PFSK-1 (cell line): ENCODE measurements around the gene RPS29.
A peak's percentile ranks its signal among the peaks of the same experiment; 100 is the strongest.

Experiments used
- FOXP2 ChIP-seq: optimal IDR thresholded peaks from 2 replicates; pipeline ENCODE3; 2011; ENCODE audit warnings: borderline replicate concordance, control low read depth, inconsistent platforms; ENCODE audit not compliant: insufficient read depth; ENCODE audit errors: extremely low read length, extremely low read depth
- POLR2AphosphoS5 ChIP-seq: IDR thresholded peaks from 2 replicates; pipeline ENCODE4 v1.6.1; 2012; ENCODE audit warnings: low read depth, mild to moderate bottlenecking, control low read depth, low read length, moderate library complexity
- SIN3A ChIP-seq: IDR thresholded peaks from 2 replicates; pipeline ENCODE4 v1.6.1; 2012; ENCODE audit warnings: mild to moderate bottlenecking, low read length, moderate library complexity, borderline replicate concordance; ENCODE audit not compliant: insufficient read depth
- TAF1 ChIP-seq: IDR thresholded peaks from 2 replicates; pipeline ENCODE4 v1.6.1; 2012; ENCODE audit warnings: low read length, control low read depth, borderline replicate concordance; ENCODE audit not compliant: insufficient read depth
- TF ChIP-seq, protein P1 (sequence below), 2 experiments: IDR thresholded peaks; 2 replicates each; pipeline versions ENCODE4 v1.6.1 to v1.8.0; 2011 to 2012; ENCODE audit warnings: low read depth in 2 of 2, low read length in 2 of 2, control low read depth in 1 of 2, inconsistent platforms in 1 of 2, mild to moderate bottlenecking in 1 of 2, moderate library complexity in 1 of 2; ENCODE audit not compliant: insufficient read depth in 1 of 2

Gene RPS29

DNA sequence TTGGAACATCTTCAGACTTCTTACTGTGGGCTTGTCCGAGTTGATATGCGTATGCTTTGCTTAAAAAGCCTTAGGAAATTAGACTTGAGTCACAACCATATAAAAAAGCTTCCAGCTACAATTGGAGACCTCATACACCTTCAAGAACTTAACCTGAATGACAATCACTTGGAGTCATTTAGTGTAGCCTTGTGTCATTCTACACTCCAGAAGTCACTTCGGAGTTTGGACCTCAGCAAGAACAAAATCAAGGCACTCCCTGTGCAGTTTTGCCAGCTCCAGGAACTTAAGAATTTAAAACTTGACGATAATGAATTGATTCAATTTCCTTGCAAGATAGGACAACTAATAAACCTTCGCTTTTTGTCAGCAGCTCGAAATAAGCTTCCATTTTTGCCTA is 21.4 kb upstream of the RPS29 start:
- TF ChIP-seq, protein P1, sequence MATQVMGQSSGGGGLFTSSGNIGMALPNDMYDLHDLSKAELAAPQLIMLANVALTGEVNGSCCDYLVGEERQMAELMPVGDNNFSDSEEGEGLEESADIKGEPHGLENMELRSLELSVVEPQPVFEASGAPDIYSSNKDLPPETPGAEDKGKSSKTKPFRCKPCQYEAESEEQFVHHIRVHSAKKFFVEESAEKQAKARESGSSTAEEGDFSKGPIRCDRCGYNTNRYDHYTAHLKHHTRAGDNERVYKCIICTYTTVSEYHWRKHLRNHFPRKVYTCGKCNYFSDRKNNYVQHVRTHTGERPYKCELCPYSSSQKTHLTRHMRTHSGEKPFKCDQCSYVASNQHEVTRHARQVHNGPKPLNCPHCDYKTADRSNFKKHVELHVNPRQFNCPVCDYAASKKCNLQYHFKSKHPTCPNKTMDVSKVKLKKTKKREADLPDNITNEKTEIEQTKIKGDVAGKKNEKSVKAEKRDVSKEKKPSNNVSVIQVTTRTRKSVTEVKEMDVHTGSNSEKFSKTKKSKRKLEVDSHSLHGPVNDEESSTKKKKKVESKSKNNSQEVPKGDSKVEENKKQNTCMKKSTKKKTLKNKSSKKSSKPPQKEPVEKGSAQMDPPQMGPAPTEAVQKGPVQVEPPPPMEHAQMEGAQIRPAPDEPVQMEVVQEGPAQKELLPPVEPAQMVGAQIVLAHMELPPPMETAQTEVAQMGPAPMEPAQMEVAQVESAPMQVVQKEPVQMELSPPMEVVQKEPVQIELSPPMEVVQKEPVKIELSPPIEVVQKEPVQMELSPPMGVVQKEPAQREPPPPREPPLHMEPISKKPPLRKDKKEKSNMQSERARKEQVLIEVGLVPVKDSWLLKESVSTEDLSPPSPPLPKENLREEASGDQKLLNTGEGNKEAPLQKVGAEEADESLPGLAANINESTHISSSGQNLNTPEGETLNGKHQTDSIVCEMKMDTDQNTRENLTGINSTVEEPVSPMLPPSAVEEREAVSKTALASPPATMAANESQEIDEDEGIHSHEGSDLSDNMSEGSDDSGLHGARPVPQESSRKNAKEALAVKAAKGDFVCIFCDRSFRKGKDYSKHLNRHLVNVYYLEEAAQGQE (IDR thresholded peaks at IDR 0.05; ENCODE audit: insufficient read depth in 1 of 2, low read depth in 2 of 2, low read length in 2 of 2): no peak
- no peak for TF ChIP-seq SIN3A
- no peak for TF ChIP-seq POLR2AphosphoS5

DNA sequence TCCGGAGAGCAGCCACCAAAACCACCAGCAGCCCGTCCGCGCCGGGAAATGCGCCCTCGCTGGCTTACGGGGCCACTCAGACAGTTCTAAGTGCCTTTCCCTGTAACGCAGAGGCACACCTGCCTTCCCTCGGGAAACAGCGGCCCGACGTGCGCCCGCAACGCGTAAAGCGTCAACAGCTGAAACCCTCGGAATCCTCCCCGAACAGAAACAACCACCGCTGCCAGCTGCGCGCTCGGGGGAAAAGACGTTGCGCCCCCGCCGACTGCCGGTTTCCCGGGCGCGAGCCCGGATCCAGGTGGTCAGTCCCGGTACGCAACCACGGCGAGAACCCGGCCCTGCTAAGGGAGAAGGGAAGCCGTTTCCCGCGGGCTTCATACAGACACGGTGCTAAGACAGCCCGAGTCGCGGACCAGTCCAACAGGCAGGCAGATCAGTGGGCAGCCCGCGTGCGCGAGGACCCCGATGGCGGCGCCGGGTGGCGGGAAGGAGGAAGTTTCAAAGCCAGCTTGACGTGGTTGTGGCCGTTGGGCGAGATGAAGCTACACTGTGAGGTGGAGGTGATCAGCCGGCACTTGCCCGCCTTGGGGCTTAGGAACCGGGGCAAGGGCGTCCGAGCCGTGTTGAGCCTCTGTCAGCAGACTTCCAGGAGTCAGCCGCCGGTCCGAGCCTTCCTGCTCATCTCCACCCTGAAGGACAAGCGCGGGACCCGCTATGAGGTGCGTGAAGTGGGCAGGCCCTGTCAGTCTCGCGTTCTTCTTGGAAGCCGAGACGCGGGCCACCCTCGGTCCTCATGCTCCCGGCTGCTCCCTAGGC is 12.5 kb upstream of the RPS29 start, which contains the start of gene LRR1:
TSS of gene LRR1 (plus strand) at position 456 of the 816 bp plus-strand sequence. CDS start at position 537, 81 bp downstream.
- TF ChIP-seq TAF1: peak; percentile 84; the same call in 1 of the 2 replicates
- TF ChIP-seq, protein P1 (IDR thresholded peaks at IDR 0.05; ENCODE audit: insufficient read depth in 1 of 2, low read depth in 2 of 2, low read length in 2 of 2): 0 out of 4 replicates have a peak, but pooled peaks of 1 of the 2 experiments have one; percentile 25
- TF ChIP-seq SIN3A: 0 out of 2 replicates have a peak, but pooled peaks have one; percentile 26
- peak; percentile 56 for TF ChIP-seq FOXP2
- TF ChIP-seq POLR2AphosphoS5: peak; percentile 87

DNA sequence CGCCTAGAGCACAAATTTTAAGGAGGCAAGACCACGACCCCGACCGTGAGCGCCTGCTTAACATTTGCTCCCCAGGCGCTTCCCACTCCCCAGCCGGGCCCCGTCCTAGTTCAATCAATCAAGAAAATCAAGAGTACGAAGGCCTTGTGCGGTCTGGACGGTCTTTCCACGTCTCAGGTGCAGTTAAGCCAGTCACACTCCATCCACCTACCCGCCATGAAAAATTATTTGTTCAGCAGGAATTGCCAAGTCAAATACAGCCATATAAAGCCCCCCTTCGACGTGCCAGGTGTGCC is 12.0 kb upstream of the RPS29 start:
- TF ChIP-seq, protein P1 (IDR thresholded peaks at IDR 0.05; ENCODE audit: insufficient read depth in 1 of 2, low read depth in 2 of 2, low read length in 2 of 2): no peak
- TF ChIP-seq FOXP2 (no peak), POLR2AphosphoS5 (no peak)

DNA sequence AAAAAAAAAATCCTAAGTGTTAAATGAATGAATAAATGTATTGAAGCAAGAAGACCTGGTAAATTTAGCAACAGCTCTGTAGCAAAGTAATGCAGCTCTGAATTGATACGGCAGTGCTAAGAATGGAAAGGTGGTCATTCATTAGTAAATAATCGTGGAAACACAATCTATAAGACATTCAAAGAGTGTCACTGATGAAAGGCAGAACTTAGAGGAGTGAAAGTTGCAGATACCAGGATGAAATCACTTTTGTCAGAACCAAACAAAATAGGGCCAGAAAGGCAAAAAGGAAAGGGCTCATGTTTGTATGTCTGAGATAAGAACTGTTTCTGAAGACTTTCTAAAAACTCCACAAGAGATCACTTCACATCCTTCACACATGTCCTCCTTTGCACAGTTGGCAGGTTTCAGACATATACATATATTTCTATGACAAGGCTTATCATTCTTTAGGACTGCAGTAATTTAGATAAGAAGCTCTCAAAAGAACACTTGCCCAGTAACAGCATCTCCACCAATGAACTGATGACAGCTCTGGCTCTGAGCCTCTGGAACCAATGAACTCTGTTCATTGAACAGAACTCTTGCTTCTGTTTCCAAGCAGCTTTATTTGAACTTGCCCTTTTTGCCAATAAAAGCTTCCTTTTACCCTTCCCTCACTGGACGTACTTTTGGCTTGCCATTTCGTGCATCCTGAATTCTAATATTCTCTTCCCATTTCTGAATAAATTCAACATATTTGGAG is 8.3 kb upstream of the RPS29 start:
- TF ChIP-seq POLR2AphosphoS5: no peak
- TF ChIP-seq, protein P1 (IDR thresholded peaks at IDR 0.05; ENCODE audit: insufficient read depth in 1 of 2, low read depth in 2 of 2, low read length in 2 of 2): no peak
- no peak for TF ChIP-seq FOXP2
- TF ChIP-seq SIN3A: no peak
- TF ChIP-seq TAF1: no peak

DNA sequence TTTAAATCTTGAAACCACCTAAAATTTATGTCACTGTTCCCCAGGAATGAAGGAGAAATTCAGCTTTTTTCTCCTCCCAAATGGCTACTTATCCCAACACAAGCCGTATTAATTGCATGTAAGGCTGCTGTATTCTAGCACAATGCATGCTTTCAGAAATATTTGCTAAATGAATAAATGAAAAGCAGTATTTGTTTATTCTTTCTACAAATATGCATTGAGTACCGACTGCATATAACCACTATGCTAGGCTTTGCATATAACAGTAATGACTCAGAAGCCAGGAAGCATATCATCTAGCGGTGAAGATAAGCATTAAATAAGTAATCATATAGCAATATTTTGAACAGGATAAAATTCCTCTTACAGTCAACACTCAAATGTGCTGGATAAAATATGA is 6.8 kb upstream of the RPS29 start:
- TF ChIP-seq TAF1 (no peak), FOXP2 (no peak), POLR2AphosphoS5 (no peak), SIN3A (no peak)
- TF ChIP-seq, protein P1 (IDR thresholded peaks at IDR 0.05; ENCODE audit: insufficient read depth in 1 of 2, low read depth in 2 of 2, low read length in 2 of 2): no peak
